GM12865 (cell line): ENCODE measurements around the gene ATP11B.

ENCODE experiments used
- DNase-seq: peaks from one replicate; pipeline ENCODE4 v3.0.0; 2010; ENCODE audit warnings: low read depth
- H3K4me3 ChIP-seq: 2 replicates; pipeline ENCODE4 v1.5.1; 2011; ENCODE audit warnings: mild to moderate bottlenecking, low read depth, low read length, control low read depth
- CTCF ChIP-seq: IDR thresholded peaks from 2 replicates; pipeline ENCODE4 v1.5.1; 2011; ENCODE audit warnings: low read length, control low read depth, low read depth, inconsistent platforms; ENCODE audit not compliant: insufficient read depth; ENCODE audit errors: missing control alignments

ATP11B gene

GRCh38 chr3:182948305-182948704 lies 155.0 kb downstream of the ATP11B start:
- no peak for TF ChIP-seq CTCF

GRCh38 chr3:182949688-182950087 lies 156.4 kb downstream of the ATP11B start:
- H3K4me3 ChIP-seq, result no peak overlapping the region
- DNase-seq, result no peak
- TF ChIP-seq CTCF, result no peak

More at GRCh38 chr3:182948305-182948704, 155.0 kb downstream of the ATP11B start:
- H3K4me3 ChIP-seq, result no peak overlapping the region
- DNase-seq, result no peak

- no peak for TF ChIP-seq CTCF
- H3K4me3 ChIP-seq, result no peak overlapping the region
- peak; percentile 14 for DNase-seq
Observed at GRCh38 chr3:182954553-182955235, 161.4 kb downstream of the ATP11B start.

- TF ChIP-seq CTCF, result no peak
- no peak overlapping the region for H3K4me3 ChIP-seq
- no peak for DNase-seq
Observed at GRCh38 chr3:182957226-182957625, 163.9 kb downstream of the ATP11B start.

GRCh38 chr3:182957676-182958266 lies 164.5 kb downstream of the ATP11B start:
- no peak overlapping the region for H3K4me3 ChIP-seq
- TF ChIP-seq CTCF, result no peak
- DNase-seq, result no peak

- DNase-seq, result no peak
- H3K4me3 ChIP-seq, result no peak overlapping the region
- TF ChIP-seq CTCF, result no peak
Observed at GRCh38 chr3:182959474-182960350, 166.4 kb downstream of the ATP11B start.
